IPS DF 4.7 (cell line): ENCODE data around the gene PBRM1.
A peak's percentile ranks its signal among the peaks of the same experiment; 100 is the strongest.
"Not testable (repeated sequence)": the region's sequence is repeated elsewhere in the genome, so short reads cannot be mapped to it uniquely, and the experiment has no call there.

Experiments
- DNase-seq: peaks from one replicate; pipeline ENCODE4 v3.0.0-alpha.2; 2013; ENCODE audit warnings: low spot score; ENCODE audit errors: extremely low read depth

The PBRM1 gene

DNA sequence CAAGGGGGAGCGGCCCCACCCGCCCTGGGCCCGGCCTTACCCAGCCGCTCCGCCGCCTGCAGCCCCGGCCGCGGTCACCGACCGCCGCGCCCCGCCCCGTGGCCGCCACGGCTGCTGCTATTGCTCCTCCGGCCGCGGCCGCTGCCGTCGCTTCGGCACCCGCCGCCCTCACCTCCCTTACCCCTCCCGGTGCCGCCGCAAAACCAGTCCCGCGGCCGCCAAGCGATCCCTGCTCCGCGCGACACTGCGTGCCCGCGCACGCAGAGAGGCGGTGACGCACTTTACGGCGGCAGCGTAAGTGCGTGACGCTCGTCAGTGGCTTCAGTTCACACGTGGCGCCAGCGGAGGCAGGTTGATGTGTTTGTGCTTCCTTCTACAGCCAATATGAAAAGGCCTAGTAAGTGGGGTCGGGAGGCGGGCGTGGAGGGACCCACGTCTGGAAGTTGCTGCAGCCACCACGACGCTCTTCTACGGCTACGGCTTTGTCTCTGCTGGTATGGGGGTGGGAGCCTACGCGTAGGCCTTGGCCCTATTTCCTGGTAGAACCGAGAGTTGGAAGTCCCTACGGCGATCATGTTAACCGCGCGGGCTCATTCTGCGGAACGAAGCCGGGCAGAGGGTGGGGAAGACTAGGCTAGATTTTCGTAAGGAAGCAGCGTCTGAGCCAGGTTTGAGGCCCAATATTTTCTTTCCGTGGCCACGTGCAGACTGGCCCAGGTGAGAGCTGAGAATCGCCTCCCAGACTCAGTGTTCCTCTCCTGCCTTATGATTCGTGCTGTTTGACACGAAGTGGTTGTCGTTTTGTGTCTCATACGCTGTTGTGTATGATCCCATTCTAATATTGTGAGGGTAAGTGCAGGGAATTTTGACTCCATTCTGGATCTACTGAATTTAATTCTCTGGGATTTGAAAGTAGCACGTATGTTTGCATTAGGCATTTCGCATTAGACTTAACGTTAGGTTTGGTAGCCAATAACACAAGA lies at the start of gene PBRM1, which contains the start of gene GNL3:
Gene PBRM1 (minus strand): TSS at position 205 of the 983 bp plus-strand sequence.
Gene GNL3 (plus strand): TSS at position 324 of the 983 bp plus-strand sequence. CDS start 61 bp downstream, at position 385.
- DNase-seq: peak; percentile 72

DNA sequence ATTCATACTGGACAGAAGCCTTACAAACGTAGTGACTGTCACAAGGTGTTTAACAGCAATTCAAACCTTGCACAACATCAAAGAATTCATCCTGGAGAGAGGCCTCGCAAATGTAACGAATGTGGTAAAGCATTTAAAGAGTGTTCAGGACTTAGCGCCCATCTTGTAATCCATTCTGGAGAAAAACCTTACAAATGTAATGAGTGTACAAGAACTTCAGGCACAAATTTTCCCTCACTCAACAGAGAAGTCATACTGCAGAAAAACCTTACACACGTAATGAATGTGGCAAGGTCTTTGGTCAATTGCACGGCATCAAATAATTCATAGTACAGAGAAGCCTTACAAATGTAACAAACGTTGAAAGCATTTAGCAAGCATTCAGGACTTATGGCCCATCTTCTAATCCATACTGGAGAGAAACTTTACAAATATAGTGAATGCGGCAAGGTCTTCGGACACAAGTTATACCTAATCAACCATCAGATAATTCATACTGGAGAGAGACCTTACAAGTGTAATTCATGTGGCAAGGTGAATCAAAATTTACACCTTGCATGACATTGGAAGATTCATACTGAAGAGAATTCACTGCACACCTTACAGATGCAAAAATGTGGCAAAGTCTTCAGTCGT lies 47.7 kb upstream of the PBRM1 start:
- DNase-seq: no peak

DNA sequence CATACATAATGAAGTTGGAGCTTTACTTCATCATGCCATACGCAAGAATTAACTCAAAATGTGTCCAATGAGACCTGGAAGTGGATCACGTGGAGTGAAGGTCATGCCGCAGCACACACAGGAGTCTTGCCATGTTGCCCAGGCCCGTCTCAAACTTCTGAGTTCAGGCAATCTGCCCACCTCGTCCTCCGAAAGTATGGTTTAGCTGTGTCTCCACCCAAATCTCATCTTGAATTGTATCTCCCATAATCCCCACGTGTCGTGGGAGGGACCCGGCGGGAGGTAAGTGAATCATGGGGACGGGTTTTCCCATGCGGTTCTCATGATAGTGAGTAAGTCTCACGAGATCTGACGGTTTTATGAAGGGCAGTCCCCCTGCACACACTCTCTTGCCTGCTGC lies 45.9 kb upstream of the PBRM1 start:
- DNase-seq: no peak

DNA sequence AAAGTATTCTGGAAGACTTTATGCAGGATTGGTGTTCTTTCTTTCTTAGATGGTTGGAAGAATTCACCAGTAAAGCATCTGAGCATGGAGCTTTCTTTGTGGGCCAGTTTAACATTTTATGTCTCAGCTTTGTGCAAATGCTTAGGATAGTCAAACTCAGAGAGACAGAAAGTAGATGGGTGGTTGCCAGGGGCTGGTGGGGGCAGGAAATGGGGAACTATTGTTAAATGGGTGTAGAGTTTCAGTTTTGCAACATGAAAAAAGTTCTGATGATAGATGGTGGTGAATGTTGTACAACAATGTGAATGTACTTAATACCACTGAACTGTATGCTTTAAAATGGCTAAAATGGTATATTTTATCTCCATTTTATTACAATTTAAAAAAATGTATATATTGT lies 45.0 kb upstream of the PBRM1 start:
- no peak for DNase-seq

DNA sequence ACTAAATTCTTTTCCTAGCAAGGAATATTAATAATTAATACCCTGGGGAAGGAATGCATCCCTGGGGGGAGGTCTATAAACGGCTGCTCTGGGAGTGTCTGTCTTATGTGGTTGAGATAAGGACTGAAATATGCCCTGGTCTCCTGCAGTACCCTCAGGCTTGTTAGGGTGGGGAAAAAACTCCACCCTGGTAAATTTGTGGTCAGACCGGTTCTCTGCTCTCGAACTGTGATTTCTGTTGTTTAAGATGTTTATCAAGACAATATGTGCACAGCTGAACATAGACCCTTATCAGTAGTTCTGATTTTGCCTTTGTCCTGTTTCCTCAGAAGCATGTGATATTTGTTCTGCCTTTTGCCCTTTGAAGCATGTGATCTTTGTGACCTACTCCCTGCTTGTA lies 43.0 kb upstream of the PBRM1 start:
- DNase-seq: not testable (repeated sequence)

DNA sequence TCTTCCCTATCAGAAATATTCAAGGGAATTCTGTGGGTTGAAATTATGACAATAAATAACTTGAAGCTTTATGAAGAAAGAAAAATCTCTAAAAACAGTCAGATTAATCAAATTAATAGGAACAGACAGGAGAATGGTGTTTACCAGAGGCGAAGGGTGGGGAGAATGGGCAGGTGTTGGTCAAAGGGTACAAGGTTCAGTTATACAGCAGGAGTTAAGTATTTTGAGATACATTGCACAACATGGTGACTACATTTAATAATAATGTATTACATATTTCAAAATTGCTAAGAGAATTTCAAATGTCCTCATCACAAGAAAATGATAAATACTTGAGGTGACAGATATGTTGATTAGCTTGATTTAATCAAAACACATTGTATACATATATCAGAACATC lies 38.8 kb upstream of the PBRM1 start:
- DNase-seq: no peak

DNA sequence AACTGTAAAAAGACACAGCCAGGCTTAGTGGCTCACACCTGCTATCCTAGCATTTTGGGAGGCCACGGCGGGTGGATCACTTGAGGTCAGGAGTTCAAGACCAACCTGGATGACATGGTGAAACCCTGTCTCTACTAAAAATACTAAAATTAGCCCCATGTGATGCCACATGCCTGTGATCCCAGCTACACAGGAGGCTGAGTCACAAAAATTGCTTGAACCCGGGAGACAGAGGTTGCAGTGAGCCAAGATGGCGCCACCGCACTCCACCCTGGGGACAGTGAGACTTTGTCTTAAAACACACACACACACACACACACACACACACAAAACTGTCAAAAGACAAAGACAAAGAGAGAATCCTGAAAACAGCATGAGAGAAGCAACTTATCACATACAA lies 38.2 kb upstream of the PBRM1 start:
- no peak for DNase-seq

DNA sequence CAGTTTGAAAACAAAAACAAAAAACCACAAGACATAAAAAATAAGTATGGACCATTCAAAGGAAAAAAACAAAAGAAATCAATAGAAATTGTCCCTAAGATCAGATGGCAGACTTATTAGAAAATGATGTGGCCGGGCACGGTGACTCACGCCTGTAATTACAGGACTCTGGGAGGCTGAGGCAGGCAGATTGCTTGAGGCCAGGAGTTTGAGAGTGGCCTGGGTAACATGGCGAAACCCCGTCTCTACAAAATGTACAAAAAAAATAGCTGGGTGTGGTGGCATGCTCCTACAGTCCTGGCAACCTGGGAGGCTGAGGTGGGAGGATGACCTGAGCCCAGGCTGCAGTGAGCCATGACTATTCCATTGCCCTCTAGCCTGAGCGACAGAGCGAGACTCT lies 36.8 kb upstream of the PBRM1 start:
- DNase-seq: no peak

DNA sequence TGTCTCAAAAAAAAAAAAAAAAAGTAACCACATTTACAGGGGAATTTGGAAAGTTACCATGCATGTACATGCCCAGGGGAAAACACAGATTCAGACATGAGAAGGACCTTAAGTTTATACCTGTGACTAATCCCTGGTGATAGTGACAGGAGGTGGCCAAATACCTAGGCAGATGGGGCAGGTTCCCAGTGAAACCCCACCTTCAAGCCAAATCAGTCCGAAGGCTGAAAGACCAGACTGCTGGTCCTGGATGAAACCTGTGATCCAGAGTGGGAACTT lies 36.0 kb upstream of the PBRM1 start:
- DNase-seq: no peak

DNA sequence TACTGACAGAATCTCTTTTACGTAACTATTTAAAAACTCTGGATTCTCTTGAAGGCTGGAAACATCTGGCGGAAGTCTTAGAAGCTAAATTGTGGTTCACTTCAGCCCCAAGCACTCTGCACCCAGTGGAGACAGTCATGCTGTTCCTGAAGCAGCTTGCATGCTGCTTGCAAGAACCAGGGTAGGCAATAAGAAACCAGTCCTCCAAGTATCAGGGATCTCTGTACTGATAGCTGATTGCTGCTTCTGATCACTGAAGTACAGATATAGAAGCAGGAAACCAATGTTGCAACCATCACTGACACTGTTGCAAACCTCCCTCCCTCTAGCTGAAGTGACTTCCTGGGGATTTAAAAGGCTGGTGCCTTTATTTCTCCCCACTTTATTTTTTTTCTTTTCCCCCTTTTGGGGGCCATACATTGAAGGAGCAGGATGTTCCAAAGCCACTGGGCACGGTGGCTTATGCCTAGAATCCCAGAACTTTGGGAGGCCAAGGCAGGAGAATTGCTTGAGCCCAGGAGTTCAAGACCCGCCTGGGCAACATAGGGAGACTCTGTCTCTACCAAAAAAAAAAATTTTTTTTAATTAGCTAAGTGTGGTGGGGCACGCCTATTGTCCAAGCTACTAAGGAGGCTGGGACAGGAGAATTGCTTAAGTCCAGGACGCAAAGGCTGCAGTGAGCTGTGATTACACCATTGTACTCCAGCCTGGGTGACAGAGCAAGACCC lies 35.5 kb upstream of the PBRM1 start:
- DNase-seq: no peak

DNA sequence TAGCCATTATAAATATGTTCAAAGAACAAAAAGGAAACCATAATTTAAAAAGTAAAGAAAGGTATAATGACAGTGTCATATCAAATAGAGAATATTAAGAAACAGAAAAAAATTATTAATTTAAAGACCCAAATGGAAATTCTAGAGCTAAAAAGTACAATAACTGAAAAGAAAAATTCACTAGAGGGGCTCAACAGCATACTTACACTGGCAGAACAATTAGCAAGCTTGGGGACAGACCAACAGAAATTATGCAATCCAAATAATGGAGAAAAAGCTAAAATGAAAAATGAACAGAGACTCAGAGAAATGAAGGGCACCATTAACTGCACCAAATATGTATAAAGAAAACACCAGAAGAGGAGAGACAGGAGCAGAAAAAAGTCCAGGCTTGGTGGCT lies 33.9 kb upstream of the PBRM1 start:
- DNase-seq: no peak

DNA sequence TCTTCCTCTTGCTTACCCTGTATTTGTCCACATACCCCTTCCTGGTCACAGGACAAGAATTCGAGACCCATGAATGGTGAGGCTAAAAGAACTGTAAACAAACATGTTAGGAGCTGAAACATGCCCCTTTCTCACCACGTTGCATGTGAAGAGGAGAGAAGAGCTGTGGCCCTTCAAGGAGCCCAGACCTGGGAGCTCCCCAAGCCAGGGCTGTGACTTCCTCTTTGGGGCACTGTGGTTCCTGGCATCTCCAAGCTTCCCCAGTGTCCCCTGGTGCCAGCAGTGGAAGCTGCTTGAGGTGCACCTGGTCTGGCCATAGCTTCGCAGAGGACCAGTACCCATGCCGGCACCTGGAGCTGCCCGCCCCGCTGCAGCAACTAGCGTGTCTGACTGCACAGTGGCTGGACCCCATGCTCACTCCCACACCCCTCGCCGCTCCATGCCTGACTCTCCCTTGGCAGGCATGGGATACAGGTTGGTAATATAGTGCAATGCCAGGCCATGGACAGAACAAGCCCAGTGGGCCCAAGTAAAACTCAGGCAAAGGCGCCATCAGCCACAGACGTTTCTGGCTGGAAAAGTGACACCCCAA lies 30.1 kb upstream of the PBRM1 start:
- DNase-seq: no peak

DNA sequence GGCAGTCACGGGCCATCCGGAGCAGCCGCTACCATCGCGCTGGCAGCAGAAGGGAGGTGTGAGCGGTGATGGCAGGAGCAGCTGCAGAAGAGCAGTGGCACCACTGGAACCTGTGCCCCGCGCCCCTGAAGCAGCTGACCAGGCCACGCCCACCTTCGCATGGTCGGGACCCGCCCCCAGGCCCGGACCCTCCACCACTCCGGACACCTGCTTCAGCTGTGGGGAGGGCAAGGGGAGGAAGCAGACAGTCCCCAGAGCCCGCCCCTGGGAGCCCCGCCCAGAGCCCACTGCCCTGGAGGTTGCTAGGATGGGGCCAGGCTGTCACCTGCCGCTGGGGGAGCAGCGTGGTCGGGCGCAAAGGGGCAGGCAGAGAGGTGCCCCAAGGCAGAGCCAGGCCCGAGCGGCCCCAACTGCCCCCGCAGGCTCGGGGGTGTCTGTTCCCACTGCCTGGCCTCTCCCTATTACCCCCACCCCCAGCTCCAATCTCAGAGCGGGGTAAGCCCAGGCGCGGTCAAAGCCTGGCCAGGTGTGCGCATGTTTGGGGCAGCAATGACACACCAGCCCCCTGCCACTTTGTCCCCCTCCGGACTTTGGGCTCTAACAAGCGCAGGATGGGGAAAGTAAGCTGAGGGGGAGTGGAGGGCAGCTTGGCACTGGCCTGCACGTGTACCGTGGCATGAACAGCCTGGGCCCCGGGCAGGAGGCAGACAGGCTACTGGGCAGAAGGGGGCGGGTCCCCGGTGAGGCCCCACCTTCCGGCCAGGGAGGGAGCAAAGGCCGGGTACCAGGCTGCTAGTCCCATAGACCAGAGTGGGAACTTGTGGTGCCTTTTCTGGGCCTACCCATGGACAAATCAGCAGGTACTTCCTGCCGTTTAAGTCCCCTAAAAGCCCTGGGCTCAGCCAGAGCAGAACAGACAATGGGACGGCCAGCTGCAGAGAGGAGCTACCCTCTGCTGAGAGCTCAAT lies 28.9 kb upstream of the PBRM1 start:
- DNase-seq: peak; percentile 79

DNA sequence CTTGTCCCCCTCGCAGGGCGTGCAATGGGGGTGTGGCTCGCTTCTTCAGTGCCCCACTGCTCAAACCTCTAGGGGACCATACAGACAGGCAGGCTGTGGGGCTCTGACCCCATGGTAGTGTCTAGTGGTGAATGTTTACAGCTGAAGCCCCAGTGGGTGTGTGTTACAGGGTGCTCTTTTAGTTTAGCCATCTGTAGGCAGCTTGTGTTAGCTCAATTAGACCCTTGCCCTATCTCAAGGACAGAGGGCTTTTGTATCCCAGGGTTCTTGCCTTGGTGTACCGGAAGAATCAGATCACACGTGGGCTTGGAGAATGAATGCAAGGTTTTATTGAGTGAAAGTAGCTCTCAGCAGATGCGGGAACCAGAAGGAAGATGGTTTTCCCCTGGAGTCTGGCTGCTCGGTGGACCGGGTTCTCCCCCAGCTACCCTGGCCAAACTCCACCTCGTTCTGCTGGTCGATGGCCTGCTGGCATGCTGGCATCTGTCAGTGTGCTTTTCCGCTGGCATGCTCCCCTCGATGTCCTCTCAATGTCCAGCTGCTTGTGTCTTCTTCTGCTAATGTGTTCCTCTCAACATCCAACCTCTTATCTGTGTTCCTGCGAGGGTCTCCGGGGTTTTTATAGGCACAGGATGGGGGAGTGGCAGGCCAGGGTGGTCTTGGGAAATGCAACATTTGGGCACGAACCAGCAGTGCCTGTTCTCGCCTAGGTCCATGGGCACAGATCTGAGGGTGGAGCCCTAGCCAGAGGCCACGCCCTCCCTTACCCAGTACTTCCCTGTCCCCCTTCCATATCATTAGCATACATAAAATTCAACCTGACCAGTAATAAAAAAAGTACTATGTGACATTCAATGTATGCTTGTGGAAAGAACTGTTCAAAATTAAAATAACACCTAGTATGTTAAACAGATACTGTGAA lies 26.8 kb upstream of the PBRM1 start:
- DNase-seq: no peak

DNA sequence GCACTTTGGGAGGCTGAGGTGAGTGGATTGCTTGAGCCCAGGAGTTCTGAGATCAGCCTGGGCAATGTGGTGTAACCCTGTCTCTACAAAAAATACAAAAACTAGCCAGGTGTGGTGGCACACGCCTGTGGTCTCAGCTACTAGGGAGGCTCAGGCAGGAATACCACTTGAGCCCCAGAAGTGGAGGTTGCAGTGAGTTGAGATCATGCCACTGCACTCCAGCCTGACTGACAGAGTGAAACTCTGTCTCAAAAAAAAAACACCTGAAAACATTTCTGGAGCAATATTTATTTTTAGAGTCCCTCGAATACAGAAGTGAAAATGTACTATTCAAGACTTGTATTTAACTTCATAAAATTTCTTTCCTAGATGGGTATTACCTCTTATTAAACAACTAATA lies 24.8 kb upstream of the PBRM1 start:
- DNase-seq: no peak

DNA sequence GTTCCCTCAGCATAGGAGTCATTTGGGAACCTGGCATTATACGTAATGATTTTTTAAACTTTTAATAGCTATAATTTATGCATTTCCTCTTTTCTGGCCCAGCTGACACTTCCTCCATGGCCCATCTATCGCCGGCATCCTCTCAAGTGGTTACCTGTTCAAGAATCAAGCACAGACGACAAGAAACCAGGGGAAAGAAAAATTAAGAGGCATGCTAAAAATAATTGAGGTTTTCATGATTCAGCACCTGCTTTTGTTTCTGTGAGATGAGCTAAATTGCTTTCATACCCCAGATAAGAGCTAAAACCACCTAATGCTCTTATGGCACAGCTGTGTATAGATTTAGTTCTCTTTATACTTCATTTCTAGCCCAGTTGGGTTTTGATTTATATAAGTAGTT lies 21.9 kb upstream of the PBRM1 start:
- no peak for DNase-seq

DNA sequence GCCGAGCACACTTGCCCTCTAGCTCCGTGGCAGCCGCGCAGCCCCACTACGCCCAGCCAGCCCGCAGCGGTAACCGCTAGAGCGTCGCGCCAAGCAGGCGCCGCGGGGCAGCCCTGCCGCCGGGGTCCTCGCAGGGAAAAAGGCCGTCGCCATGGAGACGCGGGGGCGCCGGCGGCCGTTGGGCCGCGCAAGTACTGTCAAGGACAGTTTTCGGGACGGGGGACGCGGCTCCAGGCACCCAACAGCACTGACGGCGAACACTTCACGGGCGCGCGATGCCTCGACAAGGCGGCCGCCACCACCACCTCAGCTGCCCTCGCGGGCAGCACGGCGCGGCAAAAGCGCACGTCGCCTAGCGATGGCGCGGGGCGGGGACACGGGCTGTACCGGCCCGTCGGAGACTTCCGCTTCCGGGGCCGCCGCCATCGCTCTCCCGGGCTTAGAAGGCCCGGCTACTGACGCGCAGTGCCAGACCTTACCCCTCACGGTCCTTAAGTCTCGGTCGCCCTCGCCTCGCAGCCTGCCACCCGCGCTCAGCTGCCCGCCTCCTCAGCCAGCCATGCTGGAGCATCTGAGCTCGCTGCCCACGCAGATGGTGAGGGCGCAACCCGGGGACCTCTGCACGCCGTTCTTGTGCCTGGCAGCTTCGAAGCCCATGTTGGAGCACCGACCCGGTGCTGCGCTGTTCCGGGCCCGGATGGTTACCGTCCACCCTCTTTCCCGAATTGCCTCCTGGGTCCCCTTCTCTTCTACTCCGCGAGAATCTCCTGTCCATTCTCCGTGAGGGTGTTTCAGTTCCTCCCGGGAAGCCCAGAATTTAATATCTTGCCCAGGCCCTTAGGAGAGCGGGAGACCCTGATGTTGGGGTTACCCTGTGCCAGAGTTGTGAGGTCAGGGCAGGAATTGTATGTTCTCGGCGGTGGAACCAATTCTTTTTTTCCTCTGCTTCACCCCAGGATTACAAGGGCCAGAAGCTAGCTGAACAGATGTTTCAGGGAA lies 20.3 kb upstream of the PBRM1 start, which contains the start of the genes GLT8D1 and SPCS1:
Gene GLT8D1 (minus strand): TSS at position 104 of the 999 bp plus-strand sequence. CDS start 5,331 bp downstream, outside the sequence.
Gene SPCS1 (plus strand): TSS at position 419 of the 999 bp plus-strand sequence. CDS start 141 bp downstream, at position 560.
- no peak for DNase-seq

DNA sequence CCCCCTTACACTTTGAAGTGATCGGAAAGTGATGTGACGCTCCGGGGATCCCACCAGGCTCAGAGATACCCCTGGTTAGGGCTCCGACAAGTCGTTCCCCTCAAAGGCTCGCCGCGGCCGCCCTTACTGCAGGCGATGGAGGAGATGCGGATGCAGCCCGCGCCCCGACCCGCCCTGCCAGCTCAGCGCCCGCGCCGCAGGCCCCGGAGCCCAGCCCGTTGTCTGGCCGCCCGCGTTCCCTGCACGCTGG lies 19.6 kb upstream of the PBRM1 start:
- DNase-seq: no peak
